ENCODE results near the gene IQCF2. TPM values are rescaled to one million over a fixed set of nuclear protein-coding genes. Genes with fewer than 3 reads are reported as not detected.

Gene IQCF2
- not detected for total RNA-seq

DNA sequence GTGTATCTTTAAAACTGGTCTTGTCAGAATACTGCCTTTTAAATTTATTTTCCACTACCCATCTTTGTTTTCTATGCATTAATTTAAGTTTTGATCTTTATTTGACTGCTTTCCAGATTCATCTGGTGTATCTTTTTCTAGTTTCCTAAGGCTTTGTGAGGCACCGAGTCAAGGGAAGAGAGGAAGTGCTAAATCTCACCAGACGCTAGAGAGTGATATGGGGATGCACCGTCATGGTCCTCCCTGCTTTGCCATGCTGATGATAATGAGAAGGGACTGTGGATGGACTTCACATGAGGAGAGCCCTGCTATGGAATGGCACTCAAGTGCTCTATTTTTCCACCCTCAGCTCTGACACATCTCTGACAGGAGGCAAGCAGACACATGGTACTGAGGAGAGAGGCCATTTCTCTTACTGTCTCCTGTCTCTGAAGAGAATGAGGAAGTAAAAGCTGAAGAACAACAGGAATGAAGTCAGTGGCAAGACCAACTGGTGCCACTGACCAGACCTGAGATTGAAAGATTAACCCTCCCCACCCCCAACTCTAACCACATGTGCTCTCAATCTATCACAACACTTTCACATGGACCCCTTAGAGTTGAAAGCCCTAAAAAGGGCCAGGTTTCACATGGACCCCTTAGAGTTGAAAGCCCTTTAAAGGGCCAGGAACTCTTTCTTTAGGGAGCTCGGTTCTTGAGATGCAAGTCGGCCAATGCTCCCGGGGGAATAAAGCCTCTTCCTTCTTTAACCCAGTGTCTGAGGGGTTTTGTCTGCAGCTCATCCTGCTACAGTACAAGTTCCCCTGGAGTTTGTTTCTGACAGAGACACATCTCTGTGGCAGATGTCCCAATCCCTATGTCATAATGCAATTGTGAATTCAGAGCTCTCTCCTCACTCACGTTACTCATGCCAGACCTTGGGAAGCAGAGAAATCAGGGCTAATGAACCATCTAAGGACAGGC, at the start of gene IQCF2:
Gene IQCF2 (plus strand): TSS at position 913 of the 963 bp plus-strand sequence. CDS start 52 bp downstream, outside the sequence.
- Mint-ChIP-seq H3K36me3 (ENCODE audit: low read depth) (no peaks in the 10 kb centered on the region), H3K4me3 (no peak within 1 kb of the TSS), H3K9me3 (no peaks in the 10 kb centered on the region), H3K4me1 (ENCODE audit: low read depth) (no peaks in the 10 kb centered on the region), H3K27ac (no peak within 1 kb of the TSS), H3K27me3 (peaks cover 4% of the 10 kb centered on the region)
- ChIA-PET CTCF (interaction anchor here (0.9 kb wide), 1 partner anchor 10 kb away, joined by 3 read pairs; no protein-coding TSS in a partner anchor), POLR2A (no interaction called here)
- intact Hi-C loops (cut with micrococcal nuclease) = no loop called here
- DNase-seq (no peak), ATAC-seq (no peak)
- TF ChIP-seq CTCF (IDR thresholded peaks at IDR 0.05) = no peak

- DNase-seq = no peak
- Mint-ChIP-seq H3K27me3 (peaks cover 7% of the 10 kb centered on the region), H3K9me3 (no peaks in the 10 kb centered on the region), H3K36me3 (ENCODE audit: low read depth) (no peaks in the 10 kb centered on the region), H3K27ac (no peak overlapping the region), H3K4me3 (no peak overlapping the region), H3K4me1 (ENCODE audit: low read depth) (no peaks in the 10 kb centered on the region)
- intact Hi-C loops (cut with micrococcal nuclease) = no loop called here
- TF ChIP-seq CTCF (IDR thresholded peaks at IDR 0.05) = no peak
- CTCF ChIA-PET = interaction anchor here (3.4 to 4.5 kb wide), 2 partner anchors 14 to 94 kb away, joined by 9 to 16 read pairs; no protein-coding TSS in a partner anchor
- POLR2A ChIA-PET = no interaction called here
- no peak for ATAC-seq
Observed at GRCh38 chr3:51813539-51813938, 47.9 kb upstream of the IQCF2 start.

DNA sequence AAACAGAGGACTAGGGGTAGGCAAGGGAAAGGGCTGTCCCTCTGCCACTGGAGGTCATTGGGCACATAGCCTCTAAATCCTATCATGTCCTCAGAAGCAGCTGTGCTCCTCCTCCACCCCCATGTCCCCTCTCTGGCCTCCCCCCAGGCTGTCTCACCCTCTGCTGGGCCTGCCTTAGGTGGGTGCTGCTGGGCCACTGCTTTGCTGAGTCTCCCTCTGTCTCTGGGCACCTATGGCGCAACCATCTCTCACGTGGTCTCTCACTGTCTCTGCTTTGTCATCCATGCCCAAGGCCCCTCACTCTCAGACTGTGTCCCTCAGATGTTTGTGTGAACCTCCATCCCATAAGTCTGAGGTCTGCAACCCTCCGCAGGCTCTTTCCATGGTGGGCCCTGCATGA, 47.4 kb upstream of the IQCF2 start:
- POLR2A ChIA-PET = no interaction called here
- H3K4me3 Mint-ChIP-seq = no peak overlapping the region
- no peaks in the 10 kb centered on the region for H3K36me3 Mint-ChIP-seq (ENCODE audit: low read depth)
- CTCF ChIA-PET = interaction anchor here (4.5 kb wide), 1 partner anchor 15 kb away, joined by 16 read pairs; no protein-coding TSS in a partner anchor
- ATAC-seq = no peak
- H3K9me3 Mint-ChIP-seq = no peaks in the 10 kb centered on the region
- peaks cover 9% of the 10 kb centered on the region for H3K27me3 Mint-ChIP-seq
- no peak overlapping the region for H3K27ac Mint-ChIP-seq
- H3K4me1 Mint-ChIP-seq (ENCODE audit: low read depth) = no peaks in the 10 kb centered on the region
- no peak for TF ChIP-seq CTCF (IDR thresholded peaks at IDR 0.05)
- no peak for DNase-seq
- intact Hi-C loops (cut with micrococcal nuclease) = no loop called here

DNA sequence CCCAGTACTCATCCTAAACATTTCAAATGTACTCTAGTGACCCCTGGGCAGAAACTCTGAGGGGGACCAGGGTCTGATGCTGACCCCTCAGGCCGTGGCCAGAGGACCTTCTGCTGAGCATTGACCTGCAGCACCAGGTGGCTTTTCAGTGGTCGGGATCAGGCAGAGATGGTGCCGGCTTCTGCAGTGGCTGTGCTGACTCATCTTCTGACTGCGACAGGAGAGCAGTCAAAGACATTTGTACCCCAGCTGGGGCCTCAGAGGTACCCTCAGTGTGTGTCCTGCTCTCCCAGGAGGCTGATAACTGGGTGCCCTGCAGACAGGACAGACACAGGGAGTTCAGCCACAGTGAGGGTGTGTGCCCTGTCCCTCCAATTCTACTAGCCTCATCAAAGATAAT, 45.8 kb upstream of the IQCF2 start:
- intact Hi-C loops (cut with micrococcal nuclease) = no loop called here
- ATAC-seq (no peak), DNase-seq (no peak)
- Mint-ChIP-seq H3K27me3 (peaks cover 13% of the 10 kb centered on the region), H3K4me3 (no peak overlapping the region), H3K27ac (no peak overlapping the region), H3K36me3 (ENCODE audit: low read depth) (no peaks in the 10 kb centered on the region), H3K4me1 (ENCODE audit: low read depth) (no peaks in the 10 kb centered on the region), H3K9me3 (no peaks in the 10 kb centered on the region)
- CTCF ChIA-PET = no interaction called here
- no peak for TF ChIP-seq CTCF (IDR thresholded peaks at IDR 0.05)
- POLR2A ChIA-PET = no interaction called here

DNA sequence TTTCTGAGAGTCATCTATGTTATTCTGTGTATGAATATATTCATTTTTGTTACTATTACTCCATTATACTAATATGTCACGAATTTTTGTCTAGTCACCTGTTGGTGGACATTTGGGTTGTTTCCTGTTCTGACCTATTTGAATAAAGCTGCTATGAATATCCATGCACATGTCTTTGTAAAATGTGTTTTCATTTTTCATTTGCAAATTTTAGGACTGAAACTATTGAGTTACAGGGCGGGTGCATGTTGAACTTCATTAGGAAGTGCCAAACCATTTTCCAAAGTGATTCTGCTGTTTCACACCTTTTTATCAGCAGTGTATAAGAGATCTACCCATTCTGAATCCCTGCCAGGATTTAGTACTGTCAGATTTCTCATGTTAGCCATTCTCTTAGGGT, 44.7 kb upstream of the IQCF2 start:
- ChIA-PET CTCF (no interaction called here), POLR2A (no interaction called here)
- peaks cover 2% of the 10 kb centered on the region for H3K9me3 Mint-ChIP-seq
- H3K4me1 Mint-ChIP-seq (ENCODE audit: low read depth) = no peaks in the 10 kb centered on the region
- no peak overlapping the region for H3K4me3 Mint-ChIP-seq
- intact Hi-C loops (cut with micrococcal nuclease) = no loop called here
- peaks cover 14% of the 10 kb centered on the region for H3K27me3 Mint-ChIP-seq
- TF ChIP-seq CTCF (IDR thresholded peaks at IDR 0.05) = no peak
- H3K36me3 Mint-ChIP-seq (ENCODE audit: low read depth) = peaks cover 1% of the 10 kb centered on the region
- ATAC-seq (no peak), DNase-seq (no peak)
- no peak overlapping the region for H3K27ac Mint-ChIP-seq
